Measurements from ENCODE around the gene TLE7. TPM values are rescaled to one million over a fixed set of nuclear protein-coding genes. Genes with fewer than 3 reads are reported as not detected.
A peak's percentile ranks its signal among the peaks of the same experiment; 100 is the strongest.

Gene TLE7
- polyA plus RNA-seq, 1 of the 3 experiments (the other 2 are of a cell fraction), result not detected

DNA sequence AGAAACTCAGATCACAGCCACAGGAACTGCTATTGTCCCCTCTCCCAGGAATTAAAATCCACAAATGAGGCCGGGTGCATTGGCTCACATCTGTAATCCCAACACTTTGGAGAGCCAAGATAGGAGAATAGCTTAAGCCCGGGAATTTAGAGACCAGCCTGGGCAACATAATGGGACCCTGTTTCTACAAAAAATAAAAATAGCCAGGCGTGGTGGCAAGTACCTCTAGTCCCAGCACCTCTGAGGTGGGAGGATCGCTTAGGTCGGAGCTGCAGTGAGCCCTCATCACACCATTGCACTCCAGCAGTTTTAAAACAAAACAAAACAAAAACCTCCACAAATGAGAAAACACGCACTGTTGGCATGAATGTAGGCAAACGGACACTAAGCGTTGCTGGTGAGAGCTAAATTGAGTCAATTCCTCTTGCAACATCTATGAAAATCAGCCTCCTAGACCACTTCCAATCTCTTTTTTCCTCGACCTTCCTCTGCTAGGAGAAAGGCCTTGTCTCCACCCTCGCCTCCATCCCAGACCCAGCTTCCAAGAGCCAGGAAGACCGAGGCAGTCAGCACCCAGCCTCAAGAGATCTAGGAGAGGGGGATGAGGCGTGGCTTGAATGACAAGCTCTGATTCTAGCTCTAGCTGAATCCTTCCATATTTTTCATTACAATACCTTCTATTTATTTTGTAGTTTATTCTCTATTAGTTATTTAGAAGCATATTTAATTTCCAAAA lies 14.8 kb downstream of the TLE7 start:
- Histone ChIP-seq H3K9me3 (no peaks in the 10 kb centered on the region; the same call in 1 of the 2 replicates), H3K4me3 (ENCODE audit: low read depth in 2 of 2, low read length in 1 of 2) (no peak overlapping the region), H2AFZ (ENCODE audit: low read depth) (0 out of 2 replicates have a peak overlapping the region, but pooled peaks have one; percentile 22), H3F3A (replicated peaks; ENCODE audit: insufficient read depth) (no peaks in the 10 kb centered on the region), H3K79me2 (ENCODE audit: insufficient read depth) (no peaks in the 10 kb centered on the region), H3K4me2 (peak overlapping the region; percentile 62; the same call in 1 of the 2 replicates), H4K20me1 (ENCODE audit: insufficient read depth) (no peaks in the 10 kb centered on the region), H3K4me1 (ENCODE audit: control insufficient read depth in 1 of 2, insufficient read depth in 2 of 2, low read depth in 1 of 2, low read length in 1 of 2) (no peaks in the 10 kb centered on the region; a peak in 1 of 4 replicates), H3K27ac (ENCODE audit: low read depth in 2 of 2, low read length in 1 of 2) (no peak overlapping the region), H3K36me3 (replicated peaks in 1 of 2; ENCODE audit: control insufficient read depth in 1 of 2, insufficient read depth in 2 of 2, low read length in 1 of 2) (no peaks in the 10 kb centered on the region), H3K9ac (no peak overlapping the region), H3K9me2 (no peaks in the 10 kb centered on the region), H3K27me3 (ENCODE audit: insufficient read depth) (peaks cover 13% of the 10 kb centered on the region; the same call in 1 of the 2 replicates)
- no peak for TF ChIP-seq CHD2 (IDR thresholded peaks at IDR 0.05; ENCODE audit: low read length, partially characterized antibody)
- ChIA-PET CTCF (interaction anchor here (0.8 to 1.5 kb wide), 7 partner anchors 9 to 349 kb away, joined by 3 to 14 read pairs (median 3); no protein-coding TSS in a partner anchor), POLR2A (no interaction called here)
- no peak for DNase-seq
- 21% methylated on average over 12 of the region's 12 CpGs for WGBS (ENCODE audit: low lambda C conversion rate)

DNA sequence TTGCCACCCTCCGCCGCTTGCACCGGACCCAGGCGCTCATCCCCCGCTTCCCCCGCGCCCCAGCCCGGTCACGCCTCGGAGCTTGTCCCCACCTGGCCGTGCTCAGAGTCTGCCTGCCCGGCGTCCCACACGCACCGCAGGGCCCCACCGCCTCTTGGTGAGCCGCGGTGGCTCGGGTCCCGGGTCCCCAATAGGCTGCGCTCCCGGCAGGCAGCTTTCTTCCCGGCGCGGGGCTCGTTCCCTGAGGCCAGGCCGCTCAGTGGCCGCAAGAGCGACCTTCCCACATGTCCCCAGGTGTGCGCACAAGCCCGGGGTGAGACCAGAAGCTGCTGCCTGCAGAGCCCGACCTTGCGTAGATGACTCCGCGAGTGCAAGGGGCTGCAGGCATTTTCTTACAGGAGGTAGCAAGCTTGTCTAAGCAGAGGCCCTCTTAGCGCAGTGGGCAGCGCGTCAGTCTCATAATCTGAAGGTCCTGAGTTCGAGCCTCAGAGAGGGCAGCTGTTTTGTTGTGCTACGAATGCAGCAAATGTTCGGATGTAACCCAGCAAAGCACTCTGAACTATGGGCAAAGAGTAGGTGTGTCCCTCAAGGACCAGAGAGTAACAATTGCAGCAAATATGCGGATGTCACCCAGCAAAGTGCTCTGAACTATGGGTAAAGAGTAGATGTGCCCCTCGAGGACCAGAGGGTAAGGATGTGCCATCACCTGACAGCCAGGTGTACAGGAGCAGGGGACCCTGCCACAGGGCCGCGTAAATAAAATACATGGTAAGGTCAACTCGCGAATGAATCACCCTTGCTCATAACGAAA lies 15.6 kb downstream of the TLE7 start:
- Histone ChIP-seq H3K27me3 (ENCODE audit: insufficient read depth) (peaks cover 13% of the 10 kb centered on the region; the same call in 1 of the 2 replicates), H3K4me3 (ENCODE audit: low read depth in 2 of 2, low read length in 1 of 2) (peak overlapping the region; percentile 35 to 46; a peak in 2 of 4 replicates), H4K20me1 (ENCODE audit: insufficient read depth) (no peaks in the 10 kb centered on the region), H3K9me3 (no peaks in the 10 kb centered on the region; the same call in 1 of the 2 replicates), H3K9ac (no peak overlapping the region), H3K36me3 (replicated peaks in 1 of 2; ENCODE audit: control insufficient read depth in 1 of 2, insufficient read depth in 2 of 2, low read length in 1 of 2) (no peaks in the 10 kb centered on the region), H3K4me2 (peak overlapping the region; percentile 62), H3K79me2 (ENCODE audit: insufficient read depth) (no peaks in the 10 kb centered on the region), H3K27ac (ENCODE audit: low read depth in 2 of 2, low read length in 1 of 2) (no peak overlapping the region), H3K4me1 (ENCODE audit: control insufficient read depth in 1 of 2, insufficient read depth in 2 of 2, low read depth in 1 of 2, low read length in 1 of 2) (no peaks in the 10 kb centered on the region; a peak in 1 of 4 replicates), H2AFZ (ENCODE audit: low read depth) (no peak overlapping the region), H3F3A (replicated peaks; ENCODE audit: insufficient read depth) (no peaks in the 10 kb centered on the region), H3K9me2 (no peaks in the 10 kb centered on the region)
- WGBS (ENCODE audit: low lambda C conversion rate), result 3% methylated on average over 13 of the region's 48 CpGs
- CTCF ChIA-PET, result interaction anchor here (0.6 to 1.5 kb wide), 6 partner anchors 9 to 115 kb away, joined by 3 to 14 read pairs (median 4); no protein-coding TSS in a partner anchor
- DNase-seq, result peak; percentile 69
- POLR2A ChIA-PET, result no interaction called here
- TF ChIP-seq USF2 (IDR thresholded peaks at IDR 0.05; ENCODE audit: borderline replicate concordance, low read depth, low read length), result no peak
- TF ChIP-seq, protein P1, sequence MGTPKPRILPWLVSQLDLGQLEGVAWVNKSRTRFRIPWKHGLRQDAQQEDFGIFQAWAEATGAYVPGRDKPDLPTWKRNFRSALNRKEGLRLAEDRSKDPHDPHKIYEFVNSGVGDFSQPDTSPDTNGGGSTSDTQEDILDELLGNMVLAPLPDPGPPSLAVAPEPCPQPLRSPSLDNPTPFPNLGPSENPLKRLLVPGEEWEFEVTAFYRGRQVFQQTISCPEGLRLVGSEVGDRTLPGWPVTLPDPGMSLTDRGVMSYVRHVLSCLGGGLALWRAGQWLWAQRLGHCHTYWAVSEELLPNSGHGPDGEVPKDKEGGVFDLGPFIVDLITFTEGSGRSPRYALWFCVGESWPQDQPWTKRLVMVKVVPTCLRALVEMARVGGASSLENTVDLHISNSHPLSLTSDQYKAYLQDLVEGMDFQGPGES (IDR thresholded peaks at IDR 0.05; ENCODE audit: low read depth, low read length), result no peak
- no peak for TF ChIP-seq JUND (IDR thresholded peaks at IDR 0.05)
- TF ChIP-seq FOXJ3 (CRISPR knock-in tag; IDR thresholded peaks at IDR 0.05), result no peak
- TF ChIP-seq CHD2 (IDR thresholded peaks at IDR 0.05; ENCODE audit: low read length, partially characterized antibody), result no peak
- no peak for TF ChIP-seq NFIC (IDR thresholded peaks at IDR 0.05; ENCODE audit: borderline replicate concordance)
- peak; percentile 44; the same call in 1 of the 2 replicates for TF ChIP-seq TCF12 (IDR thresholded peaks at IDR 0.05)
- TF ChIP-seq RCOR1 (IDR thresholded peaks at IDR 0.05; ENCODE audit: low read length), result no peak
- TF ChIP-seq YY1 (IDR thresholded peaks at IDR 0.05; ENCODE audit: low read depth), result no peak
- TF ChIP-seq MEF2A (IDR thresholded peaks at IDR 0.05; ENCODE audit: borderline replicate concordance, low read depth), result no peak
- no peak for TF ChIP-seq RXRA (IDR thresholded peaks at IDR 0.05; ENCODE audit: borderline replicate concordance, low read depth)
- peak; percentile 33; the same call in 1 of the 2 replicates for TF ChIP-seq TEAD4 (IDR thresholded peaks at IDR 0.05; ENCODE audit: borderline replicate concordance, insufficient read depth)
- TF ChIP-seq GATA2 (CRISPR knock-in tag; IDR thresholded peaks at IDR 0.05), result no peak
- TF ChIP-seq RFX5 (IDR thresholded peaks at IDR 0.05; ENCODE audit: low read length), result no peak
- 0 out of 2 replicates have a peak, but pooled peaks have one; percentile 39 for TF ChIP-seq FOSL2 (IDR thresholded peaks at IDR 0.05; ENCODE audit: borderline replicate concordance, low read depth)
- 0 out of 2 replicates have a peak, but pooled peaks have one; percentile 5 for TF ChIP-seq PBX3 (IDR thresholded peaks at IDR 0.05)
- TF ChIP-seq USF1 (IDR thresholded peaks at IDR 0.05; ENCODE audit: borderline replicate concordance, low read depth), result no peak
- TF ChIP-seq MXI1 (IDR thresholded peaks at IDR 0.05; ENCODE audit: low read depth, low read length), result no peak
- no peak for TF ChIP-seq EP300 (IDR thresholded peaks at IDR 0.05; ENCODE audit: borderline replicate concordance in 1 of 2, low read depth in 1 of 2, low read length in 1 of 2)
- no peak for TF ChIP-seq EZH2phosphoT487 (IDR thresholded peaks at IDR 0.05; ENCODE audit: borderline replicate concordance, low read depth)
- peak; percentile 60; the same call in 1 of the 2 replicates for TF ChIP-seq ELF1 (IDR thresholded peaks at IDR 0.05)
- no peak for TF ChIP-seq GABPA (IDR thresholded peaks at IDR 0.05; ENCODE audit: low read depth)

Data from SK-N-SH (cell line).